ENCODE results near the gene ZYX. TPM values are rescaled to one million over a fixed set of nuclear protein-coding genes. Genes with fewer than 3 reads are reported as not detected.
"Not testable (repeated sequence)": the region's sequence is repeated elsewhere in the genome, so short reads cannot be mapped to it uniquely, and the experiment has no call there.

The ZYX gene
- total and polyA plus RNA-seq, 9 donors = 41.4 to 290 (median 214) TPM

- Histone ChIP-seq H3K27ac (ENCODE audit: low read length) (no peak overlapping the region), H3K27me3 (ENCODE audit: control insufficient read depth, insufficient read depth, low read length) (no peaks in the 10 kb centered on the region), H3K9me3 (replicated peaks; ENCODE audit: control insufficient read depth, low read depth, low read length) (peaks cover 2% of the 10 kb centered on the region), H3K4me1 (ENCODE audit: control insufficient read depth, insufficient read depth, low read length) (peaks cover 12% of the 10 kb centered on the region), H3K36me3 (ENCODE audit: control insufficient read depth, insufficient read depth, low read length) (no peaks in the 10 kb centered on the region), H3K4me3 (ENCODE audit: low read length) (no peak overlapping the region)
- WGBS (ENCODE audit: insufficient coverage) = 77% methylated on average over 7 of the region's 11 CpGs
- no peak for DNase-seq
These were observed 37.7 kb downstream of the ZYX start for GRCh38 chr7:143418681-143419458.

- WGBS (ENCODE audit: insufficient coverage) = 83% methylated on average over 1 of the region's 4 CpGs
- H3K9me3 ChIP-seq (replicated peaks; ENCODE audit: control insufficient read depth, low read depth, low read length) = peaks cover 2% of the 10 kb centered on the region
- DNase-seq = no peak
- H3K4me1 ChIP-seq (ENCODE audit: control insufficient read depth, insufficient read depth, low read length) = peaks cover 12% of the 10 kb centered on the region
- no peaks in the 10 kb centered on the region for H3K36me3 ChIP-seq (ENCODE audit: control insufficient read depth, insufficient read depth, low read length)
- no peak overlapping the region for H3K4me3 ChIP-seq (ENCODE audit: low read length)
- no peak overlapping the region for H3K27ac ChIP-seq (ENCODE audit: low read length)
- no peaks in the 10 kb centered on the region for H3K27me3 ChIP-seq (ENCODE audit: control insufficient read depth, insufficient read depth, low read length)
These were observed 38.7 kb downstream of the ZYX start for GRCh38 chr7:143419880-143420279.

GRCh38 chr7:143420624-143421023 lies 39.5 kb downstream of the ZYX start:
- DNase-seq; H3K27me3 ChIP-seq (ENCODE audit: control insufficient read depth, insufficient read depth, low read length); H3K27ac ChIP-seq (ENCODE audit: low read length); H3K4me3 ChIP-seq (ENCODE audit: low read length); H3K9me3 ChIP-seq (replicated peaks; ENCODE audit: control insufficient read depth, low read depth, low read length); H3K36me3 ChIP-seq (ENCODE audit: control insufficient read depth, insufficient read depth, low read length): not testable (repeated sequence)
- no CpG with 5 or more reads among the region's 3 CpGs for WGBS (ENCODE audit: insufficient coverage)
- H3K4me1 ChIP-seq (ENCODE audit: control insufficient read depth, insufficient read depth, low read length) = peaks cover 12% of the 10 kb centered on the region

- Histone ChIP-seq H3K4me3 (ENCODE audit: low read length) (no peak overlapping the region), H3K9me3 (replicated peaks; ENCODE audit: control insufficient read depth, low read depth, low read length) (peaks cover 2% of the 10 kb centered on the region), H3K27ac (ENCODE audit: low read length) (no peak overlapping the region), H3K27me3 (ENCODE audit: control insufficient read depth, insufficient read depth, low read length) (no peaks in the 10 kb centered on the region), H3K4me1 (ENCODE audit: control insufficient read depth, insufficient read depth, low read length) (peaks cover 12% of the 10 kb centered on the region), H3K36me3 (ENCODE audit: control insufficient read depth, insufficient read depth, low read length) (no peaks in the 10 kb centered on the region)
- 75% methylated on average over 1 of the region's 3 CpGs for WGBS (ENCODE audit: insufficient coverage)
- peak; percentile 71 for DNase-seq
These were observed 40.9 kb downstream of the ZYX start for GRCh38 chr7:143422033-143422432.

- not testable (repeated sequence) for H3K9me3 ChIP-seq (replicated peaks; ENCODE audit: control insufficient read depth, low read depth, low read length); DNase-seq; H3K4me3 ChIP-seq (ENCODE audit: low read length); H3K36me3 ChIP-seq (ENCODE audit: control insufficient read depth, insufficient read depth, low read length); H3K27ac ChIP-seq (ENCODE audit: low read length); H3K4me1 ChIP-seq (ENCODE audit: control insufficient read depth, insufficient read depth, low read length); H3K27me3 ChIP-seq (ENCODE audit: control insufficient read depth, insufficient read depth, low read length)
- 94% methylated on average over 21 of the region's 34 CpGs for WGBS (ENCODE audit: insufficient coverage)
These were observed 43.3 kb downstream of the ZYX start for GRCh38 chr7:143424476-143424875.

- no peak for DNase-seq
- no peak overlapping the region for H3K4me3 ChIP-seq (ENCODE audit: low read length)
- H3K27me3 ChIP-seq (ENCODE audit: control insufficient read depth, insufficient read depth, low read length) = no peaks in the 10 kb centered on the region
- H3K36me3 ChIP-seq (ENCODE audit: control insufficient read depth, insufficient read depth, low read length) = no peaks in the 10 kb centered on the region
- H3K4me1 ChIP-seq (ENCODE audit: control insufficient read depth, insufficient read depth, low read length) = peaks cover 5% of the 10 kb centered on the region
- 60% methylated on average over 1 of the region's 2 CpGs for WGBS (ENCODE audit: insufficient coverage)
- no peaks in the 10 kb centered on the region for H3K9me3 ChIP-seq (replicated peaks; ENCODE audit: control insufficient read depth, low read depth, low read length)
- no peak overlapping the region for H3K27ac ChIP-seq (ENCODE audit: low read length)
These were observed 45.5 kb downstream of the ZYX start for GRCh38 chr7:143426479-143427142.

GRCh38 chr7:143429770-143430698 lies 48.9 kb downstream of the ZYX start:
- Histone ChIP-seq H3K4me1 (ENCODE audit: control insufficient read depth, insufficient read depth, low read length) (no peaks in the 10 kb centered on the region), H3K4me3 (ENCODE audit: low read length) (no peak overlapping the region), H3K27me3 (ENCODE audit: control insufficient read depth, insufficient read depth, low read length) (no peaks in the 10 kb centered on the region), H3K36me3 (ENCODE audit: control insufficient read depth, insufficient read depth, low read length) (no peaks in the 10 kb centered on the region), H3K27ac (ENCODE audit: low read length) (no peak overlapping the region), H3K9me3 (replicated peaks; ENCODE audit: control insufficient read depth, low read depth, low read length) (no peaks in the 10 kb centered on the region)
- no peak for DNase-seq
- WGBS (ENCODE audit: insufficient coverage) = 100% methylated on average over 3 of the region's 10 CpGs

- Histone ChIP-seq H3K4me1 (ENCODE audit: control insufficient read depth, insufficient read depth, low read length) (no peaks in the 10 kb centered on the region), H3K9me3 (replicated peaks; ENCODE audit: control insufficient read depth, low read depth, low read length) (no peaks in the 10 kb centered on the region), H3K4me3 (ENCODE audit: low read length) (no peak overlapping the region), H3K36me3 (ENCODE audit: control insufficient read depth, insufficient read depth, low read length) (no peaks in the 10 kb centered on the region), H3K27ac (ENCODE audit: low read length) (no peak overlapping the region), H3K27me3 (ENCODE audit: control insufficient read depth, insufficient read depth, low read length) (no peaks in the 10 kb centered on the region)
- no peak for DNase-seq
- WGBS (ENCODE audit: insufficient coverage) = no CpG with 5 or more reads among the region's 2 CpGs
These were observed 50.0 kb downstream of the ZYX start for GRCh38 chr7:143431109-143431508.

GRCh38 chr7:143433759-143434158 lies 52.6 kb downstream of the ZYX start:
- H3K36me3 ChIP-seq (ENCODE audit: control insufficient read depth, insufficient read depth, low read length) = no peaks in the 10 kb centered on the region
- DNase-seq = no peak
- WGBS (ENCODE audit: insufficient coverage) = 60% methylated on average over 2 of the region's 4 CpGs
- no peaks in the 10 kb centered on the region for H3K9me3 ChIP-seq (replicated peaks; ENCODE audit: control insufficient read depth, low read depth, low read length)
- H3K27me3 ChIP-seq (ENCODE audit: control insufficient read depth, insufficient read depth, low read length) = no peaks in the 10 kb centered on the region
- H3K27ac ChIP-seq (ENCODE audit: low read length) = no peak overlapping the region
- H3K4me3 ChIP-seq (ENCODE audit: low read length) = no peak overlapping the region
- no peaks in the 10 kb centered on the region for H3K4me1 ChIP-seq (ENCODE audit: control insufficient read depth, insufficient read depth, low read length)

- DNase-seq = peak; percentile 65
- H3K4me1 ChIP-seq (ENCODE audit: control insufficient read depth, insufficient read depth, low read length) = no peaks in the 10 kb centered on the region
- no peak overlapping the region for H3K27ac ChIP-seq (ENCODE audit: low read length)
- no peak overlapping the region for H3K4me3 ChIP-seq (ENCODE audit: low read length)
- no peaks in the 10 kb centered on the region for H3K27me3 ChIP-seq (ENCODE audit: control insufficient read depth, insufficient read depth, low read length)
- 55% methylated on average over 9 of the region's 9 CpGs for WGBS (ENCODE audit: insufficient coverage)
- H3K9me3 ChIP-seq (replicated peaks; ENCODE audit: control insufficient read depth, low read depth, low read length) = no peaks in the 10 kb centered on the region
- H3K36me3 ChIP-seq (ENCODE audit: control insufficient read depth, insufficient read depth, low read length) = no peaks in the 10 kb centered on the region
These were observed 53.5 kb downstream of the ZYX start for GRCh38 chr7:143434660-143435059.
